Epithelial cell of proximal tubule (primary cell): ENCODE data around the gene MRPL4. TPM values are rescaled to one million over a fixed set of nuclear protein-coding genes. Genes with fewer than 3 reads are reported as not detected.

Source experiments
- DNase-seq: peaks from one replicate; pipeline ENCODE4 v3.0.0-alpha.2; 2011; ENCODE audit warnings: low read depth
- H3K4me3 ChIP-seq: 2 replicates; pipeline ENCODE4 v1.5.1; 2011; ENCODE audit warnings: low read depth, mild to moderate bottlenecking, low read length
- CTCF ChIP-seq: conservative IDR thresholded peaks from 2 replicates; pipeline ENCODE4 v1.5.1; 2012; ENCODE audit warnings: low read depth, mild to moderate bottlenecking, low read length
- total RNA-seq: library from RNA; depleted of rRNA; stranded (reverse); fragments of >200 nt; gene quantifications from 2 replicates; pipeline ENCODE4 v1.2.3, GENCODE V29; 2015

Gene MRPL4
- total RNA-seq, 1 donor from 2014 or later: 104 TPM

- DNase-seq: no peak
- no peak overlapping the region for H3K4me3 ChIP-seq
- no peak for TF ChIP-seq CTCF
Observed at GRCh38 chr19:10254244-10254643, 2.2 kb downstream of the MRPL4 start.

- DNase-seq: no peak
- no peak for TF ChIP-seq CTCF
- H3K4me3 ChIP-seq: no peak overlapping the region
Observed at GRCh38 chr19:10255358-10255757, 3.3 kb downstream of the MRPL4 start.

GRCh38 chr19:10256551-10256950 is 4.5 kb downstream of the MRPL4 start:
- DNase-seq: no peak
- H3K4me3 ChIP-seq: no peak overlapping the region
- TF ChIP-seq CTCF: no peak

GRCh38 chr19:10256970-10257615 is 5.1 kb downstream of the MRPL4 start:
- TF ChIP-seq CTCF: no peak
- no peak for DNase-seq
- H3K4me3 ChIP-seq: no peak overlapping the region

GRCh38 chr19:10258080-10258710 is 6.2 kb downstream of the MRPL4 start:
- no peak for DNase-seq
- TF ChIP-seq CTCF: no peak
- H3K4me3 ChIP-seq: no peak overlapping the region

GRCh38 chr19:10259162-10259905 is 7.3 kb downstream of the MRPL4 start:
- H3K4me3 ChIP-seq: no peak overlapping the region
- peak; percentile 81 for TF ChIP-seq CTCF
- no peak for DNase-seq
